ENCODE measurements around the gene STARD3.
"Not testable (repeated sequence)": the region's sequence is repeated elsewhere in the genome, so short reads cannot be mapped to it uniquely, and the experiment has no call there.

Gene STARD3

DNA sequence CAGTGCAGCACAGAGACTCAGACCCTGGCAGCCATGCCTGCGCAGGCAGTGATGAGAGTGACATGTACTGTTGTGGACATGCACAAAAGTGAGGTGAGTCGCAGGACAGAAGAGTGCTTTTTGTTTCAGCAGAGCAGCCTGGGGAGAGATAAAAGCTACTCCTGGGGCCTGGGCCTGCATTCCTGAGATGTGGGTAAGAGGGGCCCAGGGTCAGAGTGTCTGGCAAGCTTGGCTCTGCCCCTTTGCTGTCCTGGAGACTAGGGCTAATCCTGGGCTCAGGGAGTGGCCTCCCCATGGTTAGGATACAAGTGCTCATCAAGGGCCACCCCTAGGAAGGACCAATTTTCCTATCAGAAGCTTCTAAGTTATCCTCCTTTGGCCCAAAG lies 58.1 kb downstream of the STARD3 start:
- DNase-seq (ENCODE audit: low spot score) = no peak

DNA sequence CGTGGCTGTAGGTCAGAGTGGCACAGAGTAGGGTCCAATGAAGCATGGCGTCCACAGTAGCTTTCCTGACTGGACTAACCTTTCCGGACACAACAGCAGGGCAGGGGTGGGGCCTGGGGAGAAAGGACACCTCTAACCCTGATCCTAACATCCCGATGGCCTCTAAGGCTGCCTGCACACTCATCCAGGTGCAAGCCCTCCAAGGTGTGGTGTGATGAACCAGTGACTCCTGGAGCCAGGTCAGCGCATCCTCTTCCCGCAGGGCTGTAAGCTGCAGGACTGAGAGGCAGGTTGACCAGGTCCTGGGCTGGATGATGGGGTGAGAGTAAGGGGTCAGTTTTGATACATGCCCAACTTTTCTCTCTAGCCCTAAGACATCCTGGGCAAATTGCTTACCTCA lies 59.8 kb downstream of the STARD3 start:
- DNase-seq (ENCODE audit: low spot score) = no peak

DNA sequence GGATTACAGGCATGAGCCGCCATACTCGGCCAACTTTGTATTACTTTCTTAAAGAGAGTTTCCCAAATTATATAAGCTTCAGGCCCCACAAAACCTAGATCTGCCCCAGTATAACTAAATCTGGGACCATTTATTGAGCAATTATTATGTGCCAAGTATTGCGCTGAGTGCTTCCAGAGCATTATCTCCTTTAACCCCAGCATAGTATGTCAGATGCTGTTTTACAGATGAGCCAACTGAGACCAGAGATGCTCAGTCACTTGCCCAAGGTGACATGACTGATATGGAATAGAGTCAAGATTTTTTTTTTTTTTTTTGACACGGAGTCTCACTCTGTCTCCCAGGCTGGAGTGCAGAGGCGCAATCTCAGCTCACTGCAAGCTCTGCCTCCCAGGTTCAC lies 61.0 kb downstream of the STARD3 start:
- no peak for DNase-seq (ENCODE audit: low spot score)

DNA sequence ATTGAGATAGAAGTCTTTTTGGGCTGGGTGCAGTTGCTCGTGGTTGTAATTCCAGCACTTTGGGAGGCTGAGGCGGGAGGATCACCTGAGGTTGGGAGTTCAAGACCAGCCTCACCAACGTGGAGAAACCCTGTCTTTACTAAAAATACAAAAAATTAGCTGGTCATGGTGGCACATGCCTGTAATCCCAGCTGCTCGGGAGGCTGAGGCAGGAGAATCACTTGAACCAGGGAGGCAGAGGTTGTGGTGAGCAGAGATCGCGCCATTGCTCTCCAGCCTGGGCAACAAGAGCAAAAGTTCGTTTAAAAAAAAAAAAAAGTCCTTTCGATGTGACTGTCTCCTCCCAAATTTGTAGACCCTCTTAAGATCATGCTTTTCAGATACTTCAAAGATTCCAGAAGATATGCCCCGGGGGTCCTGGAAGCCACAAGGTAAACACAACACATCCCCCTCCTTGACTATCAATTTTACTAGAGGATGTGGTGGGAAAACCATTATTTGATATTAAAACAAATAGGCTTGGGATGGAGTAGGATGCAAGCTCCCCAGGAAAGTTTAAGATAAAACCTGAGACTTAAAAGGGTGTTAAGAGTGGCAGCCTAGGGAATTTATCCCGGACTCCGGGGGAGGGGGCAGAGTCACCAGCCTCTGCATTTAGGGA lies 62.3 kb downstream of the STARD3 start:
- DNase-seq (ENCODE audit: low spot score) = not testable (repeated sequence)

DNA sequence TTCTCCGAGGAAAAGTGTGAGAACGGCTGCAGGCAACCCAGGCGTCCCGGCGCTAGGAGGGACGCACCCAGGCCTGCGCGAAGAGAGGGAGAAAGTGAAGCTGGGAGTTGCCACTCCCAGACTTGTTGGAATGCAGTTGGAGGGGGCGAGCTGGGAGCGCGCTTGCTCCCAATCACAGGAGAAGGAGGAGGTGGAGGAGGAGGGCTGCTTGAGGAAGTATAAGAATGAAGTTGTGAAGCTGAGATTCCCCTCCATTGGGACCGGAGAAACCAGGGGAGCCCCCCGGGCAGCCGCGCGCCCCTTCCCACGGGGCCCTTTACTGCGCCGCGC lies 62.8 kb downstream of the STARD3 start, which contains the start of gene ERBB2:
TSS of gene ERBB2 (plus strand) at position 247 of the 330 bp plus-strand sequence. CDS start 175 bp downstream, outside the sequence.
- peak; percentile 79 for DNase-seq (ENCODE audit: low spot score)

DNA sequence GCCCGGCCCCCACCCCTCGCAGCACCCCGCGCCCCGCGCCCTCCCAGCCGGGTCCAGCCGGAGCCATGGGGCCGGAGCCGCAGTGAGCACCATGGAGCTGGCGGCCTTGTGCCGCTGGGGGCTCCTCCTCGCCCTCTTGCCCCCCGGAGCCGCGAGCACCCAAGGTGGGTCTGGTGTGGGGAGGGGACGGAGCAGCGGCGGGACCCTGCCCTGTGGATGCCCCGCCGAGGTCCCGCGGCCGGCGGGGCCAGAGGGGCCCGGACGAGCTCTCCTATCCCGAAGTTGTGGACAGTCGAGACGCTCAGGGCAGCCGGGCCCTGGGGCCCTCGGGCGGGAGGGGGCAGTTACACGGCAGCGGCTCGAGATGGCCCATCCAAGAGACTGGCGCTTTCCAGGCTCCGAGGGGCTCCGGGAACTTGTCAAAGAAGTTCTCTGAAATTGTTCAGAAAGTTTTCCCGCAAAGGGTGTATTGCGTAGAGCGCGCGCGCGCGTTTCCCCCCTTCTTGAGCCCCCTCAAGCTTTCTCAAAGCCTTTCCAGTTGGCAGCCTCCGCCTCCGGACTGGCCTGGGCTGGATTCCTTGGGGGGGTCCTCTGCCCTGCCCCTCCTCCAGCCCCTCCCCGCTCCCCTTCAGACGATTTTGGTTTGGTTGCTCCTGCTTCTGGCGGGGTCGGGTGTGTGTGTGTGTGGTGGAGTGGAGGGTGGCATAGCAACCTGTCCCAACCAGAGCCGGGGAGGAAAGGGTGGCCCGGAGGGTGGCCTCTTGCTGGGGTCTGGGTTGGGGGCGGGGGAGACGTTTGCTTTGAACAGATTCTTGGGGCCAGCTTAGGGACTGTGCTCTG lies 63.4 kb downstream of the STARD3 start:
- peak; percentile 29 for DNase-seq (ENCODE audit: low spot score)

DNA sequence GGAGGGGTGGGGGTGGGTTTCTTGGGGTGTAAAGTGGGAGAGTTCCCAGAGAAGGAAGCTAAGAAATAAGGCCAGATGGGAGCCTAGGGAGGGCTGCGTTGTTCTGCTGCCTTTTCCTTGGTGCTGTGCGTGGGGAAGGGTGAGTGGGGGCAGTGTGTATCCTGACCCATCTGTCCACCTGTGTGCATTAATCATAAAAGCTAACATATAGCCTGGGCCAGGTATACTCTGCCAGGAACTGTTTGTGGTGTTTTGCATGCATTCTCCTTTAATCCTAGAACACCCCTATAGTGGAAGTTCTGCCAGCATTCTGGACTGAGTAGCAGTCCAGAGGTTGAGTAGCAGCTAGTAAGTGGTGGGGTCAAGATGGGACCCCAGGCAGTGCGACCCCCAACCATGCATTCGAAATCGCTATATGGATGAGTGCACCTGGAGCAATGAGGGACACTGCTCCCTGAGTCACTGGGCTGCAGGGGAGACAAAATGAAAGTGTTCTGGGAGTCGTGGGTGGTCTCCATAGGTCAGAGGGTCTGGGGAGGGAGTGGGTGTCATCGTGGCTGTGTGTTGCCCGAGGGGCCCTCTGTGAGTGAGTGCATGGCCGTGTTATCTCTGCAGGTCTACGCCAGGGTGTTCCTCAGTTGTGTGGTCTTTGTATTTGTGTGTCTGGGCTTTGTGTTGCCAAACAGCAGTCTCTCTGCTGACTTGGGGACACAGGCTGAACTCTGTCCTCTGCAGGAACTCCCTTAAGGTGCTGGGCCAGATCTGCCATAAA lies 64.3 kb downstream of the STARD3 start:
- DNase-seq (ENCODE audit: low spot score) = no peak

DNA sequence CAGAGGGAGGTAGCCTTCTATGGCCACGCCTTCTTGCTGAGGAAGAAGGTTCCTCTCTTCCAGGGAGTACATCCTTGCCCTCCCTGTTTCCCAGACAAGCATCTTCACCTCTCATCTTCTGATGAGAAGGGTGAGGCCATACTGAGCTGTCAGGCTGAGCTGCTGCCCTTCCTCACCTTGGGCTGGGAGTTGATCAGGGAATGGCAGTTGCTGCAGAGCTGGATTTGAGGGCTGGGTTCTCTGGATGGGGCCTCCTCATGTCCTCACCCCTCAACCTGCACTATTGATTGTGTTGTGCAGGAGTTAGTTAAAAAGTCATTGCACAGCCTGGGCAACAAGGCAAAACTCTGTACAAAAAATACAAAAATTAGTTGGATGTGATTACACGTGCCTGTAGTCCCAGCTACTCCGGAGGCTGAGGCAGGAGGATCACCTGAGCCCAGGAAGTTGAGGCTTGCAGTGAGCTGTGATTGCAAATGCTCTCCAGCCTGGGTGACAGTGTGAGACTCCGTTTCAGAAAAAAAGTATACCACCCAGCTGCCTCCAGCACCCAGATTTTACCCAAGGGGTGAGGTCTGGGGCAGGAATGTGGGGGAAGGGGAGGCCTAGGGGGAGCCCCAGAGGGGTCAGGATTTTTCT lies 65.0 kb downstream of the STARD3 start:
- peak; percentile 11 for DNase-seq (ENCODE audit: low spot score)

DNA sequence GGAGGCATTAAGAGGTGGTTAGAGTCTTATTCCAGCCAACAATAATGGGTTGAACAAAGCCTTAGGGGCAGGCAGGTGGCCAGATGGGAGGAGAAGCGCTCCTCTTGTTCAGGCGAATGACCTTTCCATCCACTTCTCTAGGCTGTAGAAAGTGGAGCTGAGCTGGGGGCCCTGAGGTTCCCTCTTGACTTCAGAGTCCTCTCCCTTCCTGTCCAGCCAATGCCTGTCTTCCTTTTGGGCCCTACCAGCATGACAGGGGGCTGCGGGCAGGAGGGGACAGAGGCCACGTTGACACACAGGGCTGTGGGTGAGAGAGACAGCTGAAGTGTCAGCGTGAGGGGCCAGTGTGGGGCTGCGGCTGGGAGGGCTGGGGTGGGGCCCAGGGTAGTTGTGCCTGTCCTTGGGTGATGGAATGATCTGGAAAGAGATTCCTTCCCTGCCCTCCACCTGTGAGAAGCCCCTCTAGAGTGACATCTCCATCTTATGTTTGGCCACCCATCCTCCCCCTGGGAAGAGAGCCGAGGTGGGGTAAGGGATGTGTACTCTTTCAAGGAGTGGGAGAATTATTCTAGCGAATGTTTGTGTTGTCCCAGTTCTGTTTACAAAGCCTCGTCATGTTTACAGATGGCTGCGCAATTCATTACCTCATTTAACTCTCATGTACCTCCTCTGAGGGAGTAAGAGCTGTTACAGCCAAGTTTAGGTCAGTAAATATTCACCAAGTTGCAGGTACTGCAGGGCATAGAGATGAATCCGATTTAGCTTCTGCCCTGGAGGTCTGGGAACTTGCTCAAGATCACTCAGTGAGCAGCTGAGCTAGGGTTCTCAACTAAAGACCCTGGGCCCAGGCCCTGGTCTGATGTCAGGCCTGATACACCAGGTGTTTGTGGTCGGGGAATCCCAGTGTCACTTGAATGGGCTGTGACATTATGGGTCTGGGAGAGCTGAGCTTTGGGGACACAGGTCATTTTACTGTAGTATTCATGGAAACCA lies 66.3 kb downstream of the STARD3 start:
- DNase-seq (ENCODE audit: low spot score) = no peak

DNA sequence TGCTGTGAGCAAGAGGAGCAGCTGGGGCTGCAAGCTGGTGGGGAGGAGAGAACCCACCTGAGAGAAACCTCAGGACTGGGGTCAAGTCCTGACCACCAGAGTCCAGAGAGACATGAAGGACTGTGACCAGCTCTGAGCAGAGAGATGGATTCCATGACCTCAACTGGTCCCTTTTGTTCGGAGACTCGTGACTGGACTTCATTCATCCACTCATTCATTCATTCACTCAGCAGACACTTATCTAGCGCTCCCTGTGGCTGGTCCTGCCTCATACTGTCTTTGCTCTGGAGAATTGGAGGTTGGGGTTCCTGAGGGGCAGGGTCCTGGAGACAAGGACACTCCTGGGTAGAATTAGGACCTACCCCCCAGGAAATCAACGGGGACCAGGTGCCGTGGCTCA lies 67.0 kb downstream of the STARD3 start:
- no peak for DNase-seq (ENCODE audit: low spot score)

DNA sequence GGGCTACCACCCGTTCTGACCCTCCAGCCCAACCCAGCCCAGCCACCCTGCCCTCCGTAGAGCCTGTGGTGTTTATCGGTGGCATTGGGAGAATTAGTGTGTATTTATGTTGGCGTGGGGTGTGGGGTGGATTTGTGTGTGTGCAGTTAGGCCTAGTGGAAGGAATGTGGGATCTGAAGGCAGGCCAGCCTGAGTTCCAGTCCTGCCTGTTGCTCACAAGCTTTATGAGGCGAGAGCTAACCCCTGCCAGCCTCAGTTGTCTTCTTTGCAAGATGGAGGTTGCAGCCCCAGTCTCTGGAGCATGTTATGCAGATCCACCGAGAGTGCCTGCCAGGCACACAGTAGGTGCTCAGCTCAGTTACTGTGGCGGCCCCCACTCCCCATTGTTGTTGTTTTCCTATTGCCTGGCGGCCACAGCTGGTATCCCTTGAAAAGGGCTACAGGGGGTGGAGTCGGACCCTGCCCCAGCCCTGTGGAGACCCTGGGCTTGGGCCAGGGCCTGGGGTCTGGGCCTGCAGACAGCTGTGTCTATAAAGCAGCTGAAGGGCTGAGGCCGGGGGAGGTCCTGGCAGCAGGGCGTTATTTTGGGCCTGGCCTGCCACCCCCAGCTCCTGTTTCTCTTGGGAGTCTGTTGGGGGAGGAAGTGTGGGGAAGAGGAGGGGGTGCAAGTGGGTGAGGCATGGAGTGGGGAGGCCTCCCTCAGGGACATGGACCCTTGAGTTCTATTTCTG lies 68.0 kb downstream of the STARD3 start:
- DNase-seq (ENCODE audit: low spot score) = no peak

DNA sequence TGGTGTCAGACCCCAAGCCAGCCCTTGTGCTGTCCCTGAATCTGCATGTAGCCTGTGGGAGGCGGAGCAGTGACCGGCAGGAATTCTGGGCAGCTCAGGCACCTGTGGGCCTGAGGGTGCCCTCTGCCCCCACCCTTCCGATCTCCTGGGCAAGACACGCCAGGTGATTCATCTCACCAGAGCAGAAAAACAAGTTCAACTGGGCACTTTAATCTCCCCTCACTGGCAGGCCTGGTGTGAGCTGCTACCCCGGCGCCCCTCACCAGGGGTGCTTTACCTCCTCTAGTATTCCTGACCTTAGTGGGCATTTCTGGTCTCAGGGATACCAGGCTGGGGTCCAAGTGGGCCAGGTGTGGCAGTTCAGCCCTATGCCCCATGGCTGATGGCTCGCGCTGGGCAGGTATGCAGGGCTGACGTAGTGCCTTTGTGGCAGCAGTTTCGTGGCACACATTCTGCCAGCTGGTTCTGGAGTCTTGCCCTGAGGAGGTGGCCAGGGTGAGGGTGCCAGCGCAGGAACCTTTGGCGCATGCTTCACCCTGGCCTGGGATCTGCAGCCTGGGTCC lies 68.9 kb downstream of the STARD3 start:
- DNase-seq (ENCODE audit: low spot score) = no peak

DNA sequence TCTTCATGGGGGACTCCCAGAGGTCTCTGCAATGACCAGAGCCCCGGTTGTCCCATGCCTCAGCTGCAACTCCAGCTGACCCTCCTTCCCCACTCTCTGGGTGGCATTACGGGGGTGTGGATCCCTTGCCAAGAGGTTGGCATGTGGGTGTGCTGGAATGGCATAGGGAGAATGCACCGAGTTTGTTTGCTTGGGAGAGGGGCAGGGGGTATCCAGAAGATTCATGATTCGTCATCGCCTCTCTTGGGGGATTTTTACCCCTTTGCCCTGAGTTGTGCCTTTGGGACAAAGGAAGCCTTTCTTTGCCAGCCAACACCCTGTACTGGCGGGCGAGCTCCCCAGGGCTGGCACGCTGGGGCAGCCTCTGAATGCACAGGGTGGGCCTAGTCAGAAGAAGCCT lies 69.4 kb downstream of the STARD3 start:
- no peak for DNase-seq (ENCODE audit: low spot score)

DNA sequence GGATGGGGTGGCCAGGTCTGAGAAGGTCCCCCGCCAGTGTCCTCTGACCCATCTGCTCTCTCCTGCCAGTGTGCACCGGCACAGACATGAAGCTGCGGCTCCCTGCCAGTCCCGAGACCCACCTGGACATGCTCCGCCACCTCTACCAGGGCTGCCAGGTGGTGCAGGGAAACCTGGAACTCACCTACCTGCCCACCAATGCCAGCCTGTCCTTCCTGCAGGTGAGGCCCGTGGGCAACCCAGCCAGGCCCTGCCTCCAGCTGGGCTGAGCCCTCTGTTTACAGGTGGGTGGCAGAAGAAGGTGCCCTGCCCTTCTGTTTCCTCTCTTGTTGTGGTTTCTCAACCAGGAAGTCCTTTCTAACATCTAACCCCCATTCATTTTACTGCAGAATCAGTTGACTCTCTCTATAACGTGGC lies 70.0 kb downstream of the STARD3 start:
- DNase-seq (ENCODE audit: low spot score) = no peak

DNA sequence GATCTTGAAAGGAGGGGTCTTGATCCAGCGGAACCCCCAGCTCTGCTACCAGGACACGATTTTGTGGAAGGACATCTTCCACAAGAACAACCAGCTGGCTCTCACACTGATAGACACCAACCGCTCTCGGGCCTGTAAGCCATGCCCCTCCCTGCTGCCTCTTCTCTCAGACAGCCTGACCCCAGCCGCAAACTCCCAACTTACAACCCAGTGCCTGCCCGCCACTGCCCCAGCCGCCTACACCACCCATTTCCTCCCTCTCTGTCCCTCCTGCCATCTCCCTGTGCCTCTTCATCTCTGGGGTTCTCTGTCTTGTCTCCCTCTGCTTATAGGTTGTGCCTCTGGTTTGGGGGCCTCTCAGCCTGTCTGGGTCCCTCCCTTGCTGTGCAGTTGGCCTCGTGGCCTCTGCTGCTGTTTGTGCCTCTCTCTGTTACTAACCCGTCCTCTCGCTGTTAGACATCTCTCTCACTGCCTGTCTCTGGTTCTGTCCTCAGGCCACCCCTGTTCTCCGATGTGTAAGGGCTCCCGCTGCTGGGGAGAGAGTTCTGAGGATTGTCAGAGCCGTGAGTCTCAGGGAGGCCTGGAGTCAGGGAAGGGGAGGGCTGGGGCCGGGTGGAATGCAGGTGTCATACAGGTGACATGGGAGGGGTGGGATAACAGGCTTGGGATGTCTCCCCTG lies 72.5 kb downstream of the STARD3 start:
- DNase-seq (ENCODE audit: low spot score) = no peak

DNA sequence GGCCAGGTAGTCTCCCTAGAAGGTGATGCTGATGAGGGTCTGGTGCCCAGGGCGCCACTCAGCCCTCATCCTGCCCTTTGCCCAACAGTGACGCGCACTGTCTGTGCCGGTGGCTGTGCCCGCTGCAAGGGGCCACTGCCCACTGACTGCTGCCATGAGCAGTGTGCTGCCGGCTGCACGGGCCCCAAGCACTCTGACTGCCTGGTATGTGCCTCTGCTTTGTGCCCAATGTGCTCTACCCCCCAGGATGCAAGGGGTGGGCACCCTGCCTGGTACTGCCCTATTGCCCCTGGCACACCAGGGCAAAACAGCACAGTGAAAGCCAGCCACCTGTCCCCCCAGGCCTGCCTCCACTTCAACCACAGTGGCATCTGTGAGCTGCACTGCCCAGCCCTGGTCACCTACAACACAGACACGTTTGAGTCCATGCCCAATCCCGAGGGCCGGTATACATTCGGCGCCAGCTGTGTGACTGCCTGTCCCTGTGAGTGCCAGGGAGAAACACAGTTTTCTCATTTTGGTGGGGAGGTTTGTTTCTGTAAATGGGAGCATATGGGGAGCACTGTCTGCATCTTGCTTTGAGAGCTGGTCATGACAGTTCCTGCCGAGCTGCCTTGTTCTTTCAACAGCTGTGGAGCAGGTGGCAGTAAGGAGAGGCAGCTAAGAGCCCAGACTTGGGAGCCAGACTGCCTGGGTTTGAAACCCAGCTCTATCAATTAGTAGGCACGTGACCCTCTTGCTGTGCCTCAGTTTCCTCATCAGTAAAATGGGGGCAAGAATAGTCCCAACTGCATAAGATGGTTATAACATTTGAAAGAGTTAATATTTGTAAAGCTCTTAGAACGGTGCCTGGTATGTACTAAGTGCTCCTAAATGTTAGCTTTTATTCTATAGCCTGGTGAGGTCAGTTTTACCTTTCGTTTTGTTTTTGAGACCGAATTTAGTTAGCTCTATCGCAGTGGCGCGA lies 73.3 kb downstream of the STARD3 start:
- DNase-seq (ENCODE audit: low spot score) = no peak

DNA sequence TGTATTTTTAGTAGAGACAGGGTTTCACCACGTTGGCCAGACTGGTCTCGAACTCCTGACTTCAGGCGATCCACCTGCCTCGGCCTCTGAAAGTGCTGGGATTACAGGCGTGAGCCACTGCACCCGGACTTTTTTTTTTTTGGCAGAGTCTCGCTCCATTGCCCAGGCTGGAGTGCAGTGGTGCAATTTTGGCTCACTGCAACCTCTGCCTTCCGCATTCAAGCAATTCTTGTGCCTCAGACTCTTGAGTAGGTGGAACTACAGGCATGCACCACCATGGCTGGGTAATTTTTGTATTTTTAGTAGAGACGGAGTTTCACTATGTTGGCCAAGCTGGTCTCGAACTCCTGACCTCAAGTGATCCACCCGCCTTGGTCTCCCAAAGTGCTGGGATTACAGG lies 74.1 kb downstream of the STARD3 start:
- not testable (repeated sequence) for DNase-seq (ENCODE audit: low spot score)

DNA sequence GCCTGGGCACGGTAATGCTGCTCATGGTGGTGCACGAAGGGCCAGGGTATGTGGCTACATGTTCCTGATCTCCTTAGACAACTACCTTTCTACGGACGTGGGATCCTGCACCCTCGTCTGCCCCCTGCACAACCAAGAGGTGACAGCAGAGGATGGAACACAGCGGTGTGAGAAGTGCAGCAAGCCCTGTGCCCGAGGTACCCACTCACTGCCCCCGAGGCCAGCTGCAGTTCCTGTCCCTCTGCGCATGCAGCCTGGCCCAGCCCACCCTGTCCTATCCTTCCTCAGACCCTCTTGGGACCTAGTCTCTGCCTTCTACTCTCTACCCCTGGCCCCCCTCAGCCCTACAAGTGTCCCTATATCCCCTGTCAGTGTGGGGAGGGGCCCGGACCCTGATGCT lies 74.9 kb downstream of the STARD3 start:
- DNase-seq (ENCODE audit: low spot score) = no peak
